NCI-H345 treated with DMSO at 0.1 percent for 48 hours (cell line): Measurements from ENCODE around the gene MTRF1.

Experiments
- DNase-seq: peaks from one replicate; lab custom pipeline; 2025; ENCODE audit not compliant: unreplicated experiment; lab: John Stamatoyannopoulos, UW

Gene MTRF1

GRCh38 chr13:41263261-41263971 is at the start of gene MTRF1:
Gene MTRF1 (minus strand): TSS chr13:41263576. CDS start chr13:41260907, 2,669 bp downstream.
- peak; percentile 71 for DNase-seq

GRCh38 chr13:41313117-41313516 is 49.7 kb upstream of the MTRF1 start:
- no peak for DNase-seq

- DNase-seq: no peak
These were observed 48.8 kb upstream of the MTRF1 start for GRCh38 chr13:41312176-41312500.

GRCh38 chr13:41311406-41312175 is 48.2 kb upstream of the MTRF1 start:
- no peak for DNase-seq

GRCh38 chr13:41310963-41311405 is 47.6 kb upstream of the MTRF1 start, which contains the start of gene NAA16:
Gene NAA16 (plus strand): TSS chr13:41311267. CDS start chr13:41311529, 262 bp downstream.
- peak; percentile 29 for DNase-seq

- DNase-seq: no peak
These were observed 44.7 kb upstream of the MTRF1 start for GRCh38 chr13:41307884-41308640.

GRCh38 chr13:41306271-41307145 is 43.1 kb upstream of the MTRF1 start:
- DNase-seq: no peak

GRCh38 chr13:41304551-41304950 is 41.2 kb upstream of the MTRF1 start:
- no peak for DNase-seq

GRCh38 chr13:41302743-41303142 is 39.4 kb upstream of the MTRF1 start:
- no peak for DNase-seq

GRCh38 chr13:41299316-41300094 is 36.1 kb upstream of the MTRF1 start:
- DNase-seq: no peak

GRCh38 chr13:41296879-41297646 is 33.7 kb upstream of the MTRF1 start:
- DNase-seq: no peak

- no peak for DNase-seq
These were observed 32.6 kb upstream of the MTRF1 start for GRCh38 chr13:41295973-41296372.

- DNase-seq: no peak
These were observed 31.5 kb upstream of the MTRF1 start for GRCh38 chr13:41294914-41295313.

- DNase-seq: no peak
These were observed 29.9 kb upstream of the MTRF1 start for GRCh38 chr13:41293272-41293671.

- DNase-seq: no peak
These were observed 27.9 kb upstream of the MTRF1 start for GRCh38 chr13:41291246-41291645.

GRCh38 chr13:41289463-41289881 is 26.1 kb upstream of the MTRF1 start:
- no peak for DNase-seq

GRCh38 chr13:41286370-41286769 is 23.0 kb upstream of the MTRF1 start:
- no peak for DNase-seq

GRCh38 chr13:41284512-41285288 is 21.3 kb upstream of the MTRF1 start:
- no peak for DNase-seq
